Measurements from ENCODE around the gene TIMELESS.

- TF ChIP-seq CTCF (IDR thresholded peaks at IDR 0.05) (no peak), POLR2A (IDR thresholded peaks at IDR 0.05) (no peak)
Observed at GRCh38 chr12:56474389-56474788, 25.2 kb upstream of the TIMELESS start.
